HepG2 (cell line): ENCODE measurements around the gene CFAP73. TPM values are rescaled to one million over a fixed set of nuclear protein-coding genes. Genes with fewer than 3 reads are reported as not detected.
A peak's percentile ranks its signal among the peaks of the same experiment; 100 is the strongest.

Source experiments
- EED ChIP-seq: sonication (generic); formaldehyde crosslinking; IDR thresholded peaks from 2 replicates; pipeline ENCODE4 v1.5.0; 2020; ENCODE audit warnings: mild to moderate bottlenecking, missing genetic modification reagents
- GLI4 ChIP-seq: sonication (generic); formaldehyde crosslinking; IDR thresholded peaks from 2 replicates; pipeline ENCODE4 v1.5.1; 2020; ENCODE audit warnings: missing genetic modification reagents, mild to moderate bottlenecking, moderate library complexity, borderline replicate concordance
- HNRNPH1 ChIP-seq: fragments of 200-400 bp; formaldehyde crosslinking; optimal IDR thresholded peaks from 2 replicates; pipeline ENCODE3; 2017; ENCODE audit warnings: mild to moderate bottlenecking, low read depth, low read length
- ISL2 ChIP-seq: sonication (generic); formaldehyde crosslinking; IDR thresholded peaks from 2 replicates; pipeline ENCODE4 v1.5.0; 2020; ENCODE audit warnings: missing genetic modification reagents
- MIER2 ChIP-seq: IDR thresholded peaks from 2 replicates; pipeline ENCODE4 v1.6.1; 2016; ENCODE audit warnings: missing biosample characterization, missing genetic modification reagents
- PHF20 ChIP-seq: sonication (generic); formaldehyde crosslinking; IDR thresholded peaks from 2 replicates; pipeline ENCODE4 v1.5.0; 2020; ENCODE audit warnings: mild to moderate bottlenecking, missing genetic modification reagents
- SATB2 ChIP-seq: sonication (generic); formaldehyde crosslinking; IDR thresholded peaks from 2 replicates; pipeline ENCODE4 v1.5.0; 2020; ENCODE audit warnings: missing genetic modification reagents
- SCMH1 ChIP-seq: sonication (generic); formaldehyde crosslinking; IDR thresholded peaks from 2 replicates; pipeline ENCODE4 v1.9.0; 2021; ENCODE audit warnings: missing genetic modification reagents, mild to moderate bottlenecking, borderline replicate concordance
- TAF1 ChIP-seq: sonication (generic); formaldehyde crosslinking; IDR thresholded peaks from 2 replicates; pipeline ENCODE4 v1.4.0; 2020; ENCODE audit warnings: missing genetic modification reagents
- ZHX2 ChIP-seq, 2 experiments: sonication (generic) in 1 of 2; formaldehyde crosslinking in 1 of 2; IDR thresholded peaks; 2 replicates each; pipeline versions ENCODE4 v1.6.1 to v1.9.0; 2014 to 2022; ENCODE audit warnings: antibody characterized with exemption in 1 of 2, borderline replicate concordance in 1 of 2, inconsistent platforms in 1 of 2, low read depth in 1 of 2, missing genetic modification reagents in 1 of 2
- ZNF138 ChIP-seq: sonication (generic); formaldehyde crosslinking; IDR thresholded peaks from 2 replicates; pipeline ENCODE4 v1.5.0; 2020; ENCODE audit warnings: mild to moderate bottlenecking, low read depth, missing genetic modification reagents
- ZNF546 ChIP-seq: sonication (generic); formaldehyde crosslinking; conservative IDR thresholded peaks from 2 replicates; pipeline ENCODE4 v1.8.1; 2023; ENCODE audit warnings: mild to moderate bottlenecking, missing genetic modification reagents
- ZNF567 ChIP-seq: sonication (generic); formaldehyde crosslinking; IDR thresholded peaks from 2 replicates; pipeline ENCODE4 v1.8.1; 2023; ENCODE audit warnings: mild to moderate bottlenecking, missing genetic modification reagents, borderline replicate concordance
- polyA plus RNA-seq, 8 experiments: library from polyadenylated mRNA; depleted of rRNA in 3 of 8; stranded (reverse) in 7 of 8; unstranded in 1 of 8; fragments of >200 nt; fragmentation: Illumina TruSeq in 4 of 8; extraction: Trizol in 4 of 8; gene quantifications; 2 replicates each; pipeline versions ENCODE4 v1.2.1 to v1.2.3, GENCODE V29; 2011 to 2016; ENCODE audit warnings: low read depth in 4 of 8, missing spikeins in 1 of 8, mixed read lengths in 1 of 8; ENCODE audit not compliant: insufficient read depth in 1 of 8
- total RNA-seq, 5 experiments: library from RNA; depleted of rRNA; stranded (reverse); fragments of >200 nt; fragmentation: Illumina TruSeq; extraction: Trizol; gene quantifications; 2 replicates each; pipeline ENCODE4 v1.2.3, GENCODE V29; 2016; ENCODE audit warnings: low read depth in 1 of 5
- TF ChIP-seq, protein P1 (sequence below): sonication (generic); formaldehyde crosslinking; conservative IDR thresholded peaks from 2 replicates; pipeline ENCODE4 v1.8.0; 2022; ENCODE audit warnings: missing genetic modification reagents
- TF ChIP-seq, protein P2 (sequence below), 2 experiments: sonication (generic) in 1 of 2; formaldehyde crosslinking in 1 of 2; IDR thresholded peaks; 2 replicates each; pipeline versions ENCODE4 v1.4.0 to v1.6.1; 2018 to 2020; ENCODE audit warnings: missing genetic modification reagents in 2 of 2, borderline replicate concordance in 1 of 2, low read depth in 1 of 2, mild to moderate bottlenecking in 1 of 2, missing biosample characterization in 1 of 2
- TF ChIP-seq, protein P3 (sequence below): sonication (generic); formaldehyde crosslinking; IDR thresholded peaks from 2 replicates; pipeline ENCODE4 v1.5.1; 2020; ENCODE audit warnings: mild to moderate bottlenecking, missing genetic modification reagents, borderline replicate concordance

Gene CFAP73
- total and polyA plus RNA-seq, 2 of the 13 experiments (the other 11 are each of a cell fraction or from before 2014, with no cell fraction given), result not detected

DNA sequence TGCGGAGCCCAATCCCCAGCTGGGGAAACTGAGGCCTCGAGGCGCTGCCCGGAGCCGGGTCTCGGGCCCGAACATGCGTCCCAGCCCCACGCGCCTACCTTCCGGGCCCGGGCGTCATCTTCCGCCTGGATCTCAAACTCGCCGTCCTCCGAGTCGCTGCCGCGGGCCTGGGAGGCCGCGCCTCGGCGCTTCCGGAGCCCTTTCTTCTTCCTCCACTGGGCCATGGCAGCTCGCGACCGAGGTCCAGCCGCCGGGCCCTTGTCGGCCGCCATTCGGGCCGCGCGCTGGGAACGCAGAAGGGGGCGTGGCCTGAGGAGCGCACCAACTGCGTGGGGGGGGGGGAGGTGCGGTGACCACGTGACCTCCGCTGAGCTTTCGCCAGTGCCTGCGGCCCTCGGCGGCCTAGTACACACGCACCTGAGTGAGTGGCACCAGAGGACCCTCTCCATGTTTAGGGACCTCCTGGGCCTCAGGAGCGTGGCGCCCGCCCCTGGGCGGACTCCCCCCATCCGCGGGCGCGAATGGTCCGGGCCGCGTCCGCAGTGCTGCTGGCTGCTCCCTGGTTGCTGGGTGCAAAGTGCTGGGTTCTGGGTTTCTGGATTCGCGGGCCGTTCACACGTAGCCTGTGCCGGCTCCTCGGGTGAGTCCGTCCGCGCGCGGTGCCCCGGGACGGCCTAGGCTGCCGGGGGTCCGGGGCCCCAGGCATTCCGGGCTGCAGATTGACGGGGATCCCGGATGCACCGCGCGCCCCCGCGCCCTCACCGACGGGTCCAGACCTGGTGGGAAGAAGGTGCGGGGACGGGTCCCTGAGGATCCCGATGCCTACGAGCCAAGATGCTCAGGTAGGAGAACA is 35.9 kb downstream of the CFAP73 start, which contains the start of the genes DDX54 and RITA1 (continued):
- TF ChIP-seq ZNF138 (CRISPR knock-in tag), result no peak
- TF ChIP-seq SCMH1 (CRISPR knock-in tag), result no peak
- TF ChIP-seq ZHX2 (IDR thresholded peaks at IDR 0.05; ENCODE audit: low read depth), result peak; percentile 15; the same call in 1 of the 2 replicates
- peak; percentile 79; the same call in 1 of the 2 replicates for TF ChIP-seq ZHX2 (CRISPR knock-in tag; IDR thresholded peaks at IDR 0.05; ENCODE audit: borderline replicate concordance)
- peak; percentile 59 for TF ChIP-seq GLI4 (CRISPR knock-in tag)
- TF ChIP-seq, protein P1, sequence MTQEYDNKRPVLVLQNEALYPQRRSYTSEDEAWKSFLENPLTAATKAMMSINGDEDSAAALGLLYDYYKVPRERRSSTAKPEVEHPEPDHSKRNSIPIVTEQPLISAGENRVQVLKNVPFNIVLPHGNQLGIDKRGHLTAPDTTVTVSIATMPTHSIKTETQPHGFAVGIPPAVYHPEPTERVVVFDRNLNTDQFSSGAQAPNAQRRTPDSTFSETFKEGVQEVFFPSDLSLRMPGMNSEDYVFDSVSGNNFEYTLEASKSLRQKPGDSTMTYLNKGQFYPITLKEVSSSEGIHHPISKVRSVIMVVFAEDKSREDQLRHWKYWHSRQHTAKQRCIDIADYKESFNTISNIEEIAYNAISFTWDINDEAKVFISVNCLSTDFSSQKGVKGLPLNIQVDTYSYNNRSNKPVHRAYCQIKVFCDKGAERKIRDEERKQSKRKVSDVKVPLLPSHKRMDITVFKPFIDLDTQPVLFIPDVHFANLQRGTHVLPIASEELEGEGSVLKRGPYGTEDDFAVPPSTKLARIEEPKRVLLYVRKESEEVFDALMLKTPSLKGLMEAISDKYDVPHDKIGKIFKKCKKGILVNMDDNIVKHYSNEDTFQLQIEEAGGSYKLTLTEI, result no peak
- peak; percentile 60 for TF ChIP-seq ISL2 (CRISPR knock-in tag)
- no peak for TF ChIP-seq SATB2
- TF ChIP-seq, protein P2, sequence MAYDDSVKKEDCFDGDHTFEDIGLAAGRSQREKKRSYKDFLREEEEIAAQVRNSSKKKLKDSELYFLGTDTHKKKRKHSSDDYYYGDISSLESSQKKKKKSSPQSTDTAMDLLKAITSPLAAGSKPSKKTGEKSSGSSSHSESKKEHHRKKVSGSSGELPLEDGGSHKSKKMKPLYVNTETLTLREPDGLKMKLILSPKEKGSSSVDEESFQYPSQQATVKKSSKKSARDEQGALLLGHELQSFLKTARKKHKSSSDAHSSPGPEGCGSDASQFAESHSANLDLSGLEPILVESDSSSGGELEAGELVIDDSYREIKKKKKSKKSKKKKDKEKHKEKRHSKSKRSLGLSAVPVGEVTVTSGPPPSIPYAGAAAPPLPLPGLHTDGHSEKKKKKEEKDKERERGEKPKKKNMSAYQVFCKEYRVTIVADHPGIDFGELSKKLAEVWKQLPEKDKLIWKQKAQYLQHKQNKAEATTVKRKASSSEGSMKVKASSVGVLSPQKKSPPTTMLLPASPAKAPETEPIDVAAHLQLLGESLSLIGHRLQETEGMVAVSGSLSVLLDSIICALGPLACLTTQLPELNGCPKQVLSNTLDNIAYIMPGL (CRISPR knock-in tag; IDR thresholded peaks at IDR 0.05; ENCODE audit: borderline replicate concordance in 1 of 2, low read depth in 1 of 2), result peak; percentile 20 to 88; a peak in 2 of 4 replicates
- TF ChIP-seq, protein P3, sequence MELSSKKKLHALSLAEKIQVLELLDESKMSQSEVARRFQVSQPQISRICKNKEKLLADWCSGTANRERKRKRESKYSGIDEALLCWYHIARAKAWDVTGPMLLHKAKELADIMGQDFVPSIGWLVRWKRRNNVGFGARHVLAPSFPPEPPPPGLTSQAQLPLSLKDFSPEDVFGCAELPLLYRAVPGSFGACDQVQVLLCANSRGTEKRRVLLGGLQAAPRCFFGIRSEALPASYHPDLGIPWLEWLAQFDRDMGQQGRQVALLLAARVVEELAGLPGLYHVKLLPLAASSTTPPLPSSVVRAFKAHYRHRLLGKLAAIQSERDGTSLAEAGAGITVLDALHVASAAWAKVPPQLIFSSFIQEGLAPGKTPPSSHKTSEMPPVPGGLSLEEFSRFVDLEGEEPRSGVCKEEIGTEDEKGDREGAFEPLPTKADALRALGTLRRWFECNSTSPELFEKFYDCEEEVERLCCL (CRISPR knock-in tag), result no peak
- TF ChIP-seq HNRNPH1, result no peak
- 0 out of 2 replicates have a peak, but pooled peaks have one; percentile 19 for TF ChIP-seq ZNF546
- no peak for TF ChIP-seq MIER2
- TF ChIP-seq EED, result no peak; the same call in 1 of the 2 replicates
- peak; percentile 96 for TF ChIP-seq TAF1 (CRISPR knock-in tag)
- peak; percentile 39; the same call in 1 of the 2 replicates for TF ChIP-seq ZNF567 (CRISPR knock-in tag)
- peak; percentile 79 for TF ChIP-seq PHF20 (CRISPR knock-in tag)
